GM19239 (cell line): ENCODE measurements around the gene ROBO1.

Experiments
- DNase-seq: peaks from one replicate; pipeline ENCODE4 v3.0.0; 2011; ENCODE audit warnings: low spot score; ENCODE audit not compliant: insufficient read length
- FAIRE-seq: peaks from 2 replicates; lab custom pipeline; 2011; peaks lifted over from hg19 to GRCh38; lab: Jason Lieb, UNC

Gene ROBO1

GRCh38 chr3:78832785-78833204 is 935.0 kb downstream of the ROBO1 start:
- FAIRE-seq, result no peak

GRCh38 chr3:78831446-78831972 is 936.3 kb downstream of the ROBO1 start:
- FAIRE-seq (peak; percentile 26), DNase-seq (no peak)

More at GRCh38 chr3:78832785-78833204, 935.0 kb downstream of the ROBO1 start:
- no peak for DNase-seq

- no peak for FAIRE-seq
- DNase-seq, result no peak
These were observed 937.3 kb downstream of the ROBO1 start for GRCh38 chr3:78830470-78830869.

- FAIRE-seq, result no peak
These were observed 940.2 kb downstream of the ROBO1 start for GRCh38 chr3:78827618-78828017.

GRCh38 chr3:78825858-78826215 is 942.0 kb downstream of the ROBO1 start:
- FAIRE-seq (no peak), DNase-seq (no peak)

More at GRCh38 chr3:78827618-78828017, 940.2 kb downstream of the ROBO1 start:
- no peak for DNase-seq

- FAIRE-seq (peak; percentile 18), DNase-seq (no peak)
These were observed 942.5 kb downstream of the ROBO1 start for GRCh38 chr3:78825118-78825857.

DNA sequence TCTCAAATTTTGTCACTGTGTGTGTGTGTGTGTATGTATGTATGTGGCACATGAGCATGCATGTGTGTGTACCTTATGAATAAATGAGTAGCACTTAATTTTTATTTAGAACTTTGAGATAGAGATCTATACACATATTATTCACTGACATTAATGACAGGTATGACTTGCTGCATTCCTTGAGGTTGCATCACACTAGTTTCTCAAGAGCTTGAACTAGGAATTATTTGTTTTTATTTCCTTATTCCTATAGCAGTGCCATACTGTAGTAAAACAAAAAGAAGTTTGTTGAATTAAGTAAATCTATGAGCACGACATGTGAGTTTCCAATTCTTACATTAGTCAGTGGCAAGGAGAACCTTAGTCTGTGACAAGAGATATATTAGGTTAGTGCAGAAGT is 943.9 kb downstream of the ROBO1 start:
- FAIRE-seq (no peak), DNase-seq (no peak)

- FAIRE-seq (no peak), DNase-seq (no peak)
These were observed 944.4 kb downstream of the ROBO1 start for GRCh38 chr3:78823434-78823833.

GRCh38 chr3:78822726-78823125 is 945.1 kb downstream of the ROBO1 start:
- no peak for FAIRE-seq
- no peak for DNase-seq

- FAIRE-seq (no peak), DNase-seq (no peak)
These were observed 947.3 kb downstream of the ROBO1 start for GRCh38 chr3:78820542-78820941.

DNA sequence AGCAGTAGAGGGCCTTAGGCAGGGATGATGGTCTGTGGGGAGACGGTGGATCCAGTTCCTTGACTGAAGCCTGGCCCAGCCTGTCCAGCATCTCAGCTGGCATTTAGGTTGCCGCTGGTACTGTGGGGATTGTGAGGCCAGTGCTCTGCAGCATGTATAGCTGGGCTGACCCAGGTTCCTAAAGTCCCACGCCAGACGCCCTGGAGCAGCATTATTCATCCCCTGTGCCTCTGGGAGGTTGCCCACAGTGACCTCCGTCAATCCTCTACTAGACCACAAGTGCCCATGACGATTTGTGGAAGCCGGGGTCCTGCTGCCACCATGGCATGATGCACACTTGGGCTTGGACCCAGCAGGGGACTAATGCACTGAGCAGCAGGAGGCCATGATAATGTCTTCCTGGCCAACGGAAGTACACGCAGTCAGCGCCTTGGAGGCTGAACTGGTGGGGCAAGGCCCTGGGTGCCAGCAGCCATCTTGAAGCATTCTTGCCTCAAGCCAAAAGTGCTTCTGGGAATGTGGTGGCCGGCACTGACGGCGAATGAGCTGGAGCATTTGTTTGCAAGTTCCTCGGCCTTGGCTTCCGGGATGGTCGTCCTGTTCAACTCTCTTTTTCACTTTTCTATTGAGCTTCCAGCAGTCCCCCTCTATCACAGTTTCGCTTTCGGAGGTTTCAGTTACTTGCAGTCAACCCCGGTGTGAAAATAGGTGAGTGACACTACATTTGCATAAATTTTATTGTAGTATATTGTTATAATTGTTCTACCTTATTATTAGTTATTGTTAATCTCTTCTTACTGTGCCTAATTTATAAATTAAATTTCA is 949.4 kb downstream of the ROBO1 start:
- DNase-seq, result no peak
- FAIRE-seq, result no peak

DNA sequence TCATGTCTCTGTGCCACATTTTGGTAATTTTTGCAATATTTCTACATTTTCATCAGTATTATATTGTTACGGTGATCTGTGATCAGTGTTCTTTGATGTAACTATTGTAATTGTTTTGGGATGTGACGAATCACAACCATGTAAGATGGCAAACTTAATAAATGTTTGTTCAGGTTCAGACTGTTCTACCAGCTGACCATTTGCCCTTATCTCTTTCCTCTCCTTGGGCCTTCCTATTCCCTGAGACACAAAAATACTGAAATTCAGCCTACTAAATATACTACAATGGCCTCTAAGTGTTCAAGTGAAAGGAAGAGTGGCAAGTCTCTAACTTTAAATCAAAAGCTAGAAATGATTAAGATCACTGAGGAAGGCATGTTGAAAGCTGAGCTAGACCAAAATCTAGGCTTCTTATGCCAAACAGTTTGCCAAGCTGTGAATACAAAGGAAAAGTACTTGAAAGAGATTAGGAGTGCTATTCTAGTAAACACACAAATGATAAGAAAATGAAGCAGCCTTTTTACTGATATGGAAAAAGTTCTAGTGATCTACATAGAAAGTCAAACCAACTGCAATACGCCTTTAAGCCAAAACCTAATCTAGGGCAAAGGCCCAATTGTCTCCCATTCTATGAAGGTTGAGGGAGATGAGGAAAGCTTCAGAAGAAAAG is 952.8 kb downstream of the ROBO1 start:
- DNase-seq (no peak), FAIRE-seq (no peak)

DNA sequence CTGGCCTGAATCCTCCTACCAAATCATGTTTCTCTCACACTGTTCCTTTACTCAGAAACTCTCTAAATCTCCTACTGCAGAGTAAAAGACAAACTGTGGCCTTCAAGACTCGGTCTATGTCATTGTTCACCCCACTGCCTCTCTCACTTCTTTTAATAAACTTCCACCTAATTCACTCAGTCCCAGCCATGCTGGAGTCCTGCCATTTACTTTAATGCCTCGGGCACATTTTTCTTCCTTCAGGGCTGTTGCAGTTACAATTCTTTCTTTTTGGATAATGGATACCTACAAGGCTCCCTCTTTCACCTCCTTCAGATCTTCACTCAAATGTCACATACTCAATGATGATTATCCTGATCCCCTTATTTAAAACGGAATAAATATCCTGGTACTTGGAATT is 955.6 kb downstream of the ROBO1 start:
- DNase-seq, result no peak
- FAIRE-seq, result no peak

- DNase-seq (no peak), FAIRE-seq (no peak)
These were observed 957.8 kb downstream of the ROBO1 start for GRCh38 chr3:78809966-78810365.

GRCh38 chr3:78804251-78805037 is 963.4 kb downstream of the ROBO1 start:
- DNase-seq (no peak), FAIRE-seq (no peak)

DNA sequence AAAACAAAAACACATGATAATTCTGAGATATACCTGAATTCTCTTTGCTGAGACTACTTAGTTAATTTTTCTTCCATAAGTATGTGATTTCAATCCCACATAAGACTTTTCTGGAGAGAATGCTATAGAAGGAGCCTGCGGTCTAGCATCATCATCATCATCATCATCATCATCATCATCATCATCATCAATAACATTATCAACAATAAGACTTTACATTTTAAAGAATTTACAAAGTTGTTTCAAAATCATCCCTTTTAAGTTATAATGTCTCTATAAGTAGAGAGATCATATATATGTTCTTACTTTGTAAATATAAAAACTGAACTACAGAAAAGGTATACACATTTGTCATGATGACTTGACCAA is 965.3 kb downstream of the ROBO1 start:
- FAIRE-seq (no peak), DNase-seq (no peak)

- no peak for DNase-seq
- FAIRE-seq, result no peak
These were observed 965.8 kb downstream of the ROBO1 start for GRCh38 chr3:78801926-78802561.

GRCh38 chr3:78799681-78800080 is 968.1 kb downstream of the ROBO1 start:
- FAIRE-seq (no peak), DNase-seq (no peak)

DNA sequence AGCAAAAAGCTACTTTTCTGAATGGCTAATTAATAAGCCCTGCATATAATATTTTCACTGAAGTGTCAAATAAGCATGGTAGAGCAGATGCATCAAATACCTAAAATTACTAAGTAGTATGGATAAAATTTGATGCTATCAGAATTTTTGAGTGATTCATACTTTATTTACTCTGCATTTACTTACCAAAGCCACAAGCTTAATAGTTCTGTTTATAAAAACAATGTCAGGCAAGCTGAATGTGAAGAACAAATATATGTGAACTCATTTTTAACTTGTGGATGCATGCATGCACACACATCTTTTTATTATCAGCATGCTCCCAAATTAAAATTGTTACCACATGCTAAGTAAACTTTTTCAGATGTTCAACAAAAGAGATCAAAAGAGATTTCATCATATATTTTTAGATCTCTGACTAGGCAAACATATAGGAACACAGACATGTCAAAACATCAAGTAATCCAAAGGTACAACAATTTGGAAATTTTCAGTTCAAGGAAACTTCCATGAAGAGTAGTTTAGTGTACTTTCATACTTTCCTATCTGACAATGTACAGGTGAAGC is 969.4 kb downstream of the ROBO1 start:
- no peak for DNase-seq
- no peak for FAIRE-seq
